Right lobe of liver (tissue), 4 donors: ENCODE results near the gene ATF4.

ENCODE experiments used
- POLR2A ChIP-seq: fragments of 450-650 bp; IDR thresholded peaks from one replicate; pipeline ENCODE4 v1.6.1; 2017; ENCODE audit warnings: antibody characterized with exemption, mild to moderate bottlenecking
- TF ChIP-seq, protein P1 (sequence below), 4 donors: fragments of 200-600 bp in 3 of 4; fragments of 450-650 bp in 1 of 4; IDR thresholded peaks; one replicate each; pipeline versions ENCODE4 v1.5.1 to v1.8.0; 2016 to 2022; ENCODE audit warnings: antibody characterized with exemption in 4 of 4, mild to moderate bottlenecking in 2 of 4
- donor health status: DM: no; HTN: no; CAD: no.
- donor health status: DM: no; HTN: no; CAD: no.
- donor health status: DM: no; HTN: yes; CAD: no.

DNA sequence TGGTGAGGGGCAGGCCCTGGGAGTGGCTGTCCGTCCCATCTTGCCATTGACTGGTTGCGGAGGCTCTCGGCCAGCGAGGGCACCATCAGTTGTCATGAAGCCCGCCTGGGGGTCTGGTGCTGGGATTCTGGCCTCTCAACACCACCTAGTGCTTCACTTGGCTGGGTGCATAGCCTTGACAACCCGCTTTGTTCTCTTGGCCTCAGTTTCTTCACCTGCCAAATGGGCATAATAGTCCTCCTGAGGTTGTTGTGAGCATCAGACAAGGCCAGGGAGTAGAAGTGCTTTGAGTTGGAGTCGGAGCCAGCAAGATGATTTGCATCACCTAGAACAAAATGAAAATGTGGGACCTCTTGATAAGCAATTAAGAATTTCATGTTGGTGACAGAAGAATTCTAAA, 48.7 kb downstream of the ATF4 start:
- no peak for TF ChIP-seq POLR2A
- TF ChIP-seq, protein P1, sequence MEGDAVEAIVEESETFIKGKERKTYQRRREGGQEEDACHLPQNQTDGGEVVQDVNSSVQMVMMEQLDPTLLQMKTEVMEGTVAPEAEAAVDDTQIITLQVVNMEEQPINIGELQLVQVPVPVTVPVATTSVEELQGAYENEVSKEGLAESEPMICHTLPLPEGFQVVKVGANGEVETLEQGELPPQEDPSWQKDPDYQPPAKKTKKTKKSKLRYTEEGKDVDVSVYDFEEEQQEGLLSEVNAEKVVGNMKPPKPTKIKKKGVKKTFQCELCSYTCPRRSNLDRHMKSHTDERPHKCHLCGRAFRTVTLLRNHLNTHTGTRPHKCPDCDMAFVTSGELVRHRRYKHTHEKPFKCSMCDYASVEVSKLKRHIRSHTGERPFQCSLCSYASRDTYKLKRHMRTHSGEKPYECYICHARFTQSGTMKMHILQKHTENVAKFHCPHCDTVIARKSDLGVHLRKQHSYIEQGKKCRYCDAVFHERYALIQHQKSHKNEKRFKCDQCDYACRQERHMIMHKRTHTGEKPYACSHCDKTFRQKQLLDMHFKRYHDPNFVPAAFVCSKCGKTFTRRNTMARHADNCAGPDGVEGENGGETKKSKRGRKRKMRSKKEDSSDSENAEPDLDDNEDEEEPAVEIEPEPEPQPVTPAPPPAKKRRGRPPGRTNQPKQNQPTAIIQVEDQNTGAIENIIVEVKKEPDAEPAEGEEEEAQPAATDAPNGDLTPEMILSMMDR (IDR thresholded peaks at IDR 0.05): no peak
